SHP77 (cell line): ENCODE measurements around the gene LGALS16.
A peak's percentile ranks its signal among the peaks of the same experiment; 100 is the strongest.
"Not testable (repeated sequence)": the region's sequence is repeated elsewhere in the genome, so short reads cannot be mapped to it uniquely, and the experiment has no call there.

Experiments used
- DNase-seq, 2 experiments: peaks; one replicate each; lab custom pipeline; 2025; lab: John Stamatoyannopoulos, UW

The LGALS16 gene, protein sequence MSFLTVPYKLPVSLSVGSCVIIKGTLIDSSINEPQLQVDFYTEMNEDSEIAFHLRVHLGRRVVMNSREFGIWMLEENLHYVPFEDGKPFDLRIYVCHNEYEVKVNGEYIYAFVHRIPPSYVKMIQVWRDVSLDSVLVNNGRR

DNA sequence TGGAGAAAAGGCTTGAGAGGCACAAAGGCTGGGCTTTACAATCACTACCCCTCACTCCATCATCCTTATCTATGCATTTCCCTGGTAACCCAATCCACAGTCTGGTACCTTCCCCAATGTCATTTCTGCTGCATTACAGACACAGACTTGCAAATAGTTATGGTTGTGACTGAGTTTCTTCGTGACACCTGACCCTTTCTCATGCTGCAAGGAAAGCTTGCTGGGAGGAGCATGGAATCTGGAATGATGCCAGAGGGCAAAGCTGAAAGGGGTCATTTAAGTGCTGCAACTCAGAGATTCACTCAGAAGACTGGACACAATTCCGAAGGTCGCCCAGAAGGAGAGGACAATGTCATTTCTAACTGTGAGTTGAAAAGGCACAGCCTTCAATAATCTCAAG lies at the start of gene LGALS16:
LGALS16 (plus strand) TSS at position 301 of the 400 bp plus-strand sequence; CDS start at position 350, 49 bp downstream.
- no peak for DNase-seq

DNA sequence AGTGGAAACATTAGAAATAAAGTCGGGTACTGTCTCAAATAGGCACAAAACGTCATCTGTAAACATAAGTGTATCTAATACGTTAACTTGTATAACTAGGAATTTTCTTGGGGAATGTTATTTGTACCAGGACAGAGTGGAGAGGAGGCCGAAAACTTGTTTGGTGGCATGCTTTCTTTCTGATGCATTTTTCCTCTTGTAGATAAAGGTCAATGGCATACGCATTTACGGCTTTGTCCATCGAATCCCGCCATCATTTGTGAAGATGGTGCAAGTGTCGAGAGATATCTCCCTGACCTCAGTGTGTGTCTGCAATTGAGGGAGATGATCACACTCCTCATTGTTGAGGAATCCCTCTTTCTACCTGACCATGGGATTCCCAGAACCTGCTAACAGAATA lies 48.7 kb upstream of the LGALS16 start:
- no peak for DNase-seq

DNA sequence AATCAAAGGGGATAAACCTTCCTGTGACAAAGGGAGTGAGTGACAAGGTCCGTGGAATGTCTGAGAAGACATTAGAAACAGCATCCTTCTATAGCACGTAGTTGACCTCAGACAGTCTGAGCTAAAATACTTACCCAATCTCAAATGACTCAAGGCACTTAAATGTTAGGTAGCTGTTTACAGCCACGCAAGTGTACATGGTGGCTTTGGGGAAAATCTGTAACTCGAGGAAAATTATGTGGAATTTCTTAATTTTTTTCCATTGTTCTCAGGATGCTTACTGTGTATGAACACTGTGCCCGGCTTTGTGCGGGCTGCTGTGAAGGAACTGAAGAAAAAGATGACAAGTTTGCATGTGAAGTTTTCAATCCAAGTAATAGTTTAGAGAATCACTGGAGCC lies 48.2 kb upstream of the LGALS16 start:
- DNase-seq, result no peak

DNA sequence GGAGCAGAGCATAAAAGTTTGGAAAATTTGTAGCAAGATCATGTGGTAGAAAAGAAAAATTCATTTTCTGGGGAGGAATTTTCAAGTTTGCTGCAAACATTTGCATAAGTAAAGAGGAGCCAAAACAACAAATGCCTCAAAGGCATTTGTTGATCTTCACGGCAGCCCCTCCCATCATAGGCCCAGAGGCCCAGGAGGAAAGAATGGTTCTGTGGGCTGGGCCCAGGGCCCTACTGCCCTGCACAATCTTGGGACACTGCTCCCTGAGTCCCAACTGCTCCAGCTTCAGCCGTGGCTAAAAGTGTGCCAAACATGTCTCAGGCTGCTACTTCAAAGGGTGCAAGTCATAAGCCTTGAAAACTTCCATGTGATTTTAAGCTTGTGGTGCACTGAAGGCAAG lies 42.1 kb upstream of the LGALS16 start:
- no peak for DNase-seq

DNA sequence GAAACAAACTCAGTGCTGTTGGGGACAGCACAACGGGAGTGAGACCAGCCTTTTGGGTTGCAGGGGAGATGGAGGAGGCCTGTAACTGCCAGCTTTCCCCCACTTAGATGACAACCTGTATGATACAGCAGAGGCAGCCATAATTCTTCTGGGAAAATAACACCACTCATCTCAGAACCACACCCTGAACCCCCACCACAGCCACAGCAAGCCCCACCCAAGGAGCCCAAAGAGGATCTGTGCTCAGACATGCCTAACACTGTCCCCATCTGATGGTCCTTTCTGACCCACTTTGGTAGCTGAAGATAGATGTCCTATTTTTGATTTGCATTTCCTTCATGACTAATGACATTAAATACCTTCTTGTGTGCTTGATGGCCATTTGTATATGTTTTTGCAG lies 38.0 kb upstream of the LGALS16 start:
- DNase-seq, result no peak

DNA sequence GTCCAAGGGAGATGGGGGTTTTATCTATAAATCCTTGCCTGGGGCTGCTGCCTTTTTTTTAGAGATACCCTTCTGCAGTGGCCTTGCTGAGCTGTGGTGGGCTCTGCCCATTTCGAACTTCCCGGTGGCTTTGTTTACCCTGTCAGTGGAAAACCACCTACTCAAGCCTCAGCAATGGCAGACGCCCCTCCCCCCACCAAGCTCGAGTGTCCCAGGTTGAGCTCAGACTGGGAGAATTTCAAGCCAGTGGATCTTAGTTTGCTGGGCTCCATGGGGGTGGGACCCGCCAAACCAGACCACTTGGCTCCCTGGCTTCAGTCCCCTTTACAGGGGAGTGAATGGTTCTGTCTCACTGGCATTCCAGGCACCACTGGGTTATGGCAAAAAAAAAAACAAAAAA lies 31.8 kb upstream of the LGALS16 start:
- DNase-seq, result no peak

DNA sequence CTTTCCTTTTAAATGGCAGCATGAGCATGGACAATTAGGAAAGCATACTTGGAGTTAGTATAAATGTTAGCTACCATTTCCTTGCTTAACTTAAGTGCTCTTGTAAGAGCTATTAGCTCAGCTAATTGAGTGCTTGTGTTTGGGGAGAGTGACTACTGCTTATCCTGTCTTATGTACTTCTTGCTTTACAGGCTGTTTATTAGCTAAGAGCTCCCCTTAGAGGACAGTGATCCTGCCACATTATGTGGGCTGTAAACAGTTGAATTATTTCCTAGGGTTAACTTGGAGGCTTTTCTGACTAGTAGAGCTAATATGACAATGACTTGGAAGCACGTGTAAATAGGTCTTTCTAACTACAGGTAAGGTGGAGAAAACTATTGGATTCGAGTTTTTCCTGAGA lies 28.1 kb upstream of the LGALS16 start:
- DNase-seq, result not testable (repeated sequence)

DNA sequence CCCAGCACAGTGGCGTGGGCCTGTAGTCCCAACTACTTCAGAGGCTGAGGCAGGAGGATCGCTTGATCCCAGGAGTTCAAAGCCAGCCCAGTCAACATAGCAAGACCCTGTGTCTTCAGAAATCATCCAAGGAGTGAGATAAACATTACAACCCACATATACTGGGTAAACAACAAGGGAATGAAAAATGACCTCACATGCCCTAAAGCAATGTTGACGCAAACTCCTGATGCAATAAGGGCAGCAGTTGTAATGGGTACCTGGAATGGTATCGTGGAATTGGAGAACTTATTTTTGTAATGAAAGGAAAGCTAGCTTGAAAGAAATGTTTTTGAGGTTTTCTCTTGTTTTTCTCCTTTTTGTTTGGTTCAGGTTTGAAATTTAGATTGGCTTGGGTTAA lies 24.5 kb upstream of the LGALS16 start:
- no peak for DNase-seq

DNA sequence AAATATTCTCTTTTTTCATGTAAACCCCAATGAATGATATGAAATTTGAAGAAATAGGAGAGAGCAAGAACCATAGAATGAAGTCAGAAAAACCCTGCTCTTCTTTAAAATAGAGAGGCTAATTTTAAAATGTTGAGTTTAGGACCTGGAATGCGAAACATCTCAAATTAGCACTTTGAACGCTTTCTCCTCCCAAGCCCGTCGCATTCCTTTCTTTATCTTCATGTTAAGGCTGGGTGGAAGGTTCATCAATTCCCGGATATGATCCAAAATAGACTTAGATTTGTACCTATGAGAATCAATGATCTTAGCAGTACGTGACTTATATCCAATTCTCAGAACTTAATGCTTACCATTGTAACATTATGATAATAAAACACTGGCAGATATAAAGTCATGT lies 24.1 kb upstream of the LGALS16 start:
- DNase-seq, result no peak

DNA sequence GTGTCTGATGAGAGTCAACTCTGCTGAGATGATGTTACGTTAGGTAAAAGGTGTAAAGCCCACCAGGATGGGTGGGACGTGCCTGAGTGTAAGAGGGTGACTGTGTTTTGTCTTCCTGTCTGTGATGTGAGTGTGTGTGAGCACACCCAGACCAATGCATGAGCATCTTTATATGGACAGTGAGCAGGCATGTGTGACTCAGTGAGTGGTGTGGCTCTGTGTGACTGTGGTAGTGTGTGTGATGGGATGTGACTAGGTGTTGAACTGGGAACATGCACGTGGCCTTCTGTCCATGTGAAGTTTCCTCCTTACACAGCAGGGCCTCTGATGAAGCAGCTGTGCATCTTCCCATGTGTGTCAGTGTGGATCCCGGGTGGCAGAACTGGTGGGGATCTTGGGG lies 17.8 kb upstream of the LGALS16 start:
- DNase-seq, result no peak

DNA sequence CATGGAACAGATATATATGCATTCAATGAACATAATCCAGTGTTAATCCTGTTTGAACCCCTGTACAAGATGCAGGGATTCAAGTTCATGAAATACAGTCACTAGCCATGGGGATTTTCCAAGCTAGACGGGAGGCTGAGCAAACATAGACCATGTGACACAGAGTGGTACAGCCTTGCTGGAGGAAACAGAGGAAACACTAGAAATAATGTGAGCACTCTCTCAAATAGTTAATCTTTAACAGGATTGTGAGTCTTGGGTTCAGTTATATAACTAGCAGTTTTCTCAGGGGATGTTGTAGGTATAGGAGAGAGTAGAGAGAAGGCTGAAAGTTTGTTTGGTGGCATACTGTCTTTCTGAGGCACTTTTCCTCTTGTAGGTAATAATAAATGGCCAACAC lies 13.9 kb upstream of the LGALS16 start:
- DNase-seq, result no peak

DNA sequence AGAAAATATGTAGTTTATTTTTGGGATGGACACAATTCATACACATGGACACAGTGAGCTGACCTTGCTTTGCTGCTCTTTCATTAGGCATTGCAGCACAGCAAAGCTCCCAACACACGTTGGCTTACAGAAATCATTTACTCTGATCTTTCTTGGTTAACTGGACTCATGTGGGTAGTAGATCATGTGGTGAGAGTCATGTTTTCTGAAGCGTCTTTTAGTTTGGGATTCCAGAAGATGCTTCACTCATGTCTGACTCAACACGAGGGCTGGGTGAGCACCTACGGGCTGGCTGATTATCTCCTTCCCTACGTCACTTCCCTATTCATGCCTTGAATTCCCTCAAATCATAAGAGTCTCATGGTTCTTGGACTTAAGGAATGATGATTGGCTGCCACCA lies 12.1 kb upstream of the LGALS16 start:
- no peak for DNase-seq

DNA sequence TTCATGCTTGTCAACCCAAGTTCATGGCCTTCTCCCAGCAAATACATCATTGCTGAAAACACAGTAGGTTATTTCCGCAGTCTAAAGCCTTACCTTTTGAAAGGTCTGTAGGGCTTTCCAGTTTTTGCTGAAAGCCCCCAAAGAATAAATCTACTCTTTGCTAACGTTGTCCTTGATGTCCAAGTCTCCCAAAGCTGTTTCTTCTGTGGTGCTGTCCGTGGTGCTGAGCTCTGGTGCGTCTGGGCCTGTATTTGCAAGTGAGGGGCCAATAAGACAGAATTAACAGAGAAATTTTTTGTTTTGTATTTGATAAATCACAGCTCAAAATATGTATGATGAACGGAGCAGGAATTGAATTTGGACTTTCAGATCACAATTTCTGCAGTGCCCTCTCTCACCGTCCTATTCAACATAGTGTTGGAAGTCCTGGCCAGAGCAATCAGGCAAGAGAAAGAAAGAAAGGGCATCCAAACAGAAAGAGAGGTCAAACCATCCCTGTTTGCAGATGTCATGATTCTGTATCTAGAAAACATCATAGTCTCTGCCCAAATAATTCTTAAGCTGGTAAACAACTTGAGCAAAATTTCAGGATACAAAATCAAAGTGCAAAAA lies 9.8 kb upstream of the LGALS16 start:
- no peak for DNase-seq

DNA sequence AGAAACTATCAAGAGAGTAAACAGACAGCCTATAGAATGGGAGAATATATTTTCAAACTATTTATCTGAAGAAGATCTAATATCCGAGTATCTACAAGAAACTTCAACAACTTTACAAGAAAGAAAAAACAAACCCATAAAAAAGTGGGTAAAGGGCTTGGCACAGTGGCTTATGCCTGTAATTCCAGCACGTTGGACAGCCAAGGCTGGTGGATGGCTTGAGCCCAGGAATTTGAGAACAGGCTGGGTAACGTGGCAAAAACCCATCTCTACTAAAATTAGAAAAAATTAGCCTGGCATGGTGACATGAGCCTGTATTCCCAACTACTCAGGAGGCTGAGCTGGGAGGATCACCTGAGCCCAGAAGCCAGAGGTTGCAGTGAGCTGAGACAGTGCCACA lies 7.8 kb upstream of the LGALS16 start:
- DNase-seq, result no peak

DNA sequence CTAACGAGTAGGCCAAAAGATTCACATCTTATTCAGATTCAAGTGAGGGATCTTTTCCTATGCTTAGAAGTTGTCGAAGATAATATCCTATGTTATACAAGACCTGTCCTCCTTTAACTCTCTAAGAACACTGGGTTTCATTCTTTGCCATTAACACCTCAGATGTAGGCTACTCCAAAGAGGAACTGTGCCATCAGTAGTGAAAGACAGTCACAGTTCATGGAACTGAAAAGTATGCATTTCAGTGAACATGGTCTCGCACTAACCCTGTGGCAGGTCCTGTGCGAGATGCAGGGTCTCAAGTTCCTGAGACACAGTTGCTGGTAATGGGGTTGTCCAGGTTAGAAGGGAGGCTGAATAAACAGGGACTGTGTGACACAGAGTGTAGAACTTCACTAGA lies 4.1 kb downstream of the LGALS16 start:
- no peak for DNase-seq

DNA sequence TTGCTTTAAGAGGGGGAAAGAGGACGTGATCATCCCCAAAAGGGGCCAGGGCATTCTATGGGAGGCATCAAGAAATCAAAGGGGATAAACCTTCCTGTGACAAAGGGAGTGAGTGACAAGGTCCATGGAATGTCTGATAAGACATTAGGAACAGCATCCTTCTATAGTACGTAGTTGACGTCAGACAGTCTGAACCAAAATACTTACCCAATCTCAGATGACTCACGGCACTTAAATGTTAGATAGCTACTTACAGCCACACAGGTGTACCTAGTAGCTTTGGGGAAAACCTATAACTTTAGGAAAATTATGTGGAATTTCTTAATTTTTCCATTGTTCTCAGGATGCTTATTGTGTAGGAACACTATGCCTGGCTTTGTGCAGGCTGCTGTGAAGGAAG lies 4.9 kb downstream of the LGALS16 start:
- no peak for DNase-seq

DNA sequence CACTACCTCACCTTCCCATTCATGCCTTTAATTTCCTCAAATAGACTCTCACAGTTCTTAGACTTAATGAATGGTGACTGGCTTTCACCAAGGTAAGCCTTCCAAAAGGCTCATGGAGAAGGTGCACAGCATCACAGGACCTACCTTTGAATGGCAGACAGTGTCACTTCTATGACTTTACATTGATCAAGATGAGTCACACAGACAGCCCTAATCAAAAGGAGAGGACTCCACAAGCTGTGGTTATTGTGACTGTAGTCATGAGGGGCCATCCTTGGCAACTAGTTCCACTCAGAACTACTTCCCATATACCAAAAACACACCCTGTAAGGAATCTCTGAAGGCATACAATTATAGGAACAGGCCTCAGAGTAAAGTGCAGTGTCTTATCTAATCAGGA lies 5.9 kb downstream of the LGALS16 start:
- DNase-seq, result no peak

DNA sequence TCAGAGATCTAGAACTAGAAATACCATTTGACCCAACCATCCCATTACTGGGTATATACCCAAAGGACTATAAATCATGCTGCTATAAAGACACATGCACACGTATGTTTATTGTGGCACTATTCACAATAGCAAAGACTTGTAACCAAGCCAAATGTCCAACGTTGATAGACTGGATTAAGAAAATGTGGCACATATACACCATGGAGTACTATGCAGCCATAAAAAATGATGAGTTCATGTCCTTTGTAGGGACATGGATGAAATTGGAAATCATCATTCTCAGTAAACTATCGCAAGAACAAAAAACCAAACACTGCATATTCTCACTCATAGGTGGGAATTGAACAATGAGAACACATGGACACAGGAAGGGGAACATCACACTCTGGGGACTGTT lies 14.1 kb downstream of the LGALS16 start:
- DNase-seq, result not testable (repeated sequence)

DNA sequence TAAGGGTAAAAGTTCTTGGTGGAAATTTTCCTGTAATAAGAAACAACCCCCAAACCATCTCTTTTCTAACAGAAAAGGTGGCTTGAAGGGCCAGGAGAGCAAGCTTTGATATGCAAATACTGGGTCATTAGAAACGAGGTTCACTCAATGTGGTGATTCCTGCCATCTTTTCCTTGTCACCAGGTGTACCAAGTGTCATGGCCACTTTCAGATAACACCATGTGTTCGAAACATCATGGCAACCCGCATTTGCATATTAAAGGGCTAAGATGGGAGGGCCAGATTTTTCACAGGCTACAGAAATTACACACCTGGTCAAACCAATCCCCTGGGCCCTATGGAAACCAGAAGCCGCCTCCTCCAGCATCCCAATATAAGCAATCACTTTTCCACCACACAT lies 15.3 kb downstream of the LGALS16 start:
- no peak for DNase-seq

DNA sequence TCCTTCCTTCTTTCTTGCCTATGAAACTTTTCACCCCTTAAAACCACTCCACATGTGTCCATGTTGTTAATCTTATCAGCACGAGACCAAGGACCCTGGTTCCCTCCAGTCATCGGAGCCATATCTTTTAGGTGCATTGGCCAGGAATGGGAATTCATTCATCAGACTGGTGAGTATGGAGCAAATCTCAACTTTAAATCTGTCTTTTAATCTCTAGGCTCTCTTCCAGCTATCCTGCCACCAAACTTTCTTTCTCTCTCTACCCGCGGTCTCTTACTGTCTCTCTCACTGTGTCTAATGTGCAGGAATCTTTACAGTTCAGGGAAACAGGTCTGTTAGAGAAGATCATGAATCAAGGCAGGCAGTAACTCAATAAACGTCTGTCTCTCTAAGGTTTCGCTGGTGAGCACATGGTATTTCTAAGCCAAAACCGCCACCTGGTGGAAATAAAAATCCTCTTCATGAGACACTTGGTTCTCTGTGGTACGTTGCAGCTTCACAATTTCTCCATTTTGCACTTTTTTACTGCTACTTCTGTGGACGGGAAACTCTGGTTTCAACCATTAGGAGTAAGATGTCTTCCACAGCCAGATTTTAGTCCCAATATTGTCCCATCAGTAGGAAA lies 16.1 kb downstream of the LGALS16 start:
- peak; percentile 80 to 90 for DNase-seq

DNA sequence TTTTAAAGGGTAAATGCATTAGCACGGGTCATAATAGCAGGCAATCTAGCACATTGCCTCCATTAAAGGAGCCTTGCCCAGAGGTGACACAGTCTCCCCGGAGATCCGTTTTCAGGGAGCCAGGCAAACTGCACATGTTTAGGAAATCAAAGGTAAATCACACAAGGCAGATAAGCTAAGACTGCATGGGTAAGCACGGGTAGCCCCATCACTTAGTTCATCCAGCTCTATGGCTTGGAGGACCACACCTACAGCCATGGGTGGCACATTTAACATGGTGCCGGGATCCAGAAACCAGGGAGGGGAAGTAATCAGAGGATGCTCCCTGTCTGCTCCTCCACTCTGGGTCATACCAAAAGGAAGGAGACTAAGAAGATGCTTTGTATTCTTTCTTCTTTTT lies 16.8 kb downstream of the LGALS16 start:
- no peak for DNase-seq

DNA sequence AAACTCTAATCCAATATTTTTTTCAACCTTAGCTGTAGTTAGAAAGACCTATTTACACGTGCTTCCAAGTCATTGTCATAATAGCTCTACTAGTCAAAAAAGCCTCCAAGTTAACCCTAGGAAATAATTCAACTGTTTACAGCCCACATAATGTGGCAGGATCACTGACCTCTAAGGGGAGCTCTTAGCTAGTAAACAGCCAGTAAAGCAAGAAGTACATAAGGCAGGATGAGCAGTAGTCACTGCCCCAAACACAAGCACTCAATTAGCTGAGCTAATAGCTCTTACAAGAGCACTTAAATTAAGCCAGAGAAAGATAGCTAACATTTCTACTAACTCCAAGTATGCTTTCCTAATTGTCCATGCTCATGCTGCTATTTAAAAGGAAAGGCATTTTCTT lies 18.1 kb downstream of the LGALS16 start:
- DNase-seq, result peak; percentile 14 to 65

DNA sequence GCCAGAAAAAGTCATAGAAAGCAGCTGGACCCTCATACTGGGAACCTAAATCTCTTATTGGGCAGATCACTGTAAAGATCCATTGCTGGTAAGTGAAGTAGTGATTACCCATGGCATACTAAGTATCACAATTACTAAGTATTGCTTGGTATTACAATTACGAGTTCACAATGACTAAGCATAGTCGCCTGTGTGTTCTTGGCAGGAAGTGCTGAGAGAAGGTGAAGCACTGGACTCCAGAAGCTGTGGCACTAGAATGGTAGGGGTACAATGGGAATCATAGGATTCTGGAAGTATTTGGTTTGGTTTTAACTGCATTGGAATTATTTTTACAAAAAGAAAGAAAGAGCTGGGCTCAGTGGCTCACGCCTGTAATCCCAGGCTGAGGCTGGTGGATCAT lies 20.3 kb downstream of the LGALS16 start:
- DNase-seq, result no peak
